IPS DF 4.7 (cell line): ENCODE data around the gene CD2BP2.
"Not testable (repeated sequence)": the region's sequence is repeated elsewhere in the genome, so short reads cannot be mapped to it uniquely, and the experiment has no call there.

ENCODE experiments used
- DNase-seq: peaks from one replicate; pipeline ENCODE4 v3.0.0-alpha.2; 2013; ENCODE audit warnings: low spot score; ENCODE audit errors: extremely low read depth

The CD2BP2 gene

DNA sequence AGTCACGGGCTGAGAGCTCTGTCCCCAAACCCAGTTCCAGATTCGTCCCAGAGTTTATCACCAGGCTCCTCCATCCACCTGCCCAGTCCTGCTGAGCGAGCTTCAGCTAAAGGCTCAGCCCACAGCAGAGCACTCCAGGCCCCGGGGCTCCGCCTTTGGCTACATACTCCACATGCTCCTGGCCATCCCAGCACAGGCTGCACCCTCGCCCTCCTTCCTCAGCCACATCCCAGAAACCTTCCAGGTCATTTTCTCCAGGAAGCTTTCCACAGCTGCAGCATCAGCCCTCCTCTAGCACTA lies 4.7 kb upstream of the CD2BP2 start:
- no peak for DNase-seq

DNA sequence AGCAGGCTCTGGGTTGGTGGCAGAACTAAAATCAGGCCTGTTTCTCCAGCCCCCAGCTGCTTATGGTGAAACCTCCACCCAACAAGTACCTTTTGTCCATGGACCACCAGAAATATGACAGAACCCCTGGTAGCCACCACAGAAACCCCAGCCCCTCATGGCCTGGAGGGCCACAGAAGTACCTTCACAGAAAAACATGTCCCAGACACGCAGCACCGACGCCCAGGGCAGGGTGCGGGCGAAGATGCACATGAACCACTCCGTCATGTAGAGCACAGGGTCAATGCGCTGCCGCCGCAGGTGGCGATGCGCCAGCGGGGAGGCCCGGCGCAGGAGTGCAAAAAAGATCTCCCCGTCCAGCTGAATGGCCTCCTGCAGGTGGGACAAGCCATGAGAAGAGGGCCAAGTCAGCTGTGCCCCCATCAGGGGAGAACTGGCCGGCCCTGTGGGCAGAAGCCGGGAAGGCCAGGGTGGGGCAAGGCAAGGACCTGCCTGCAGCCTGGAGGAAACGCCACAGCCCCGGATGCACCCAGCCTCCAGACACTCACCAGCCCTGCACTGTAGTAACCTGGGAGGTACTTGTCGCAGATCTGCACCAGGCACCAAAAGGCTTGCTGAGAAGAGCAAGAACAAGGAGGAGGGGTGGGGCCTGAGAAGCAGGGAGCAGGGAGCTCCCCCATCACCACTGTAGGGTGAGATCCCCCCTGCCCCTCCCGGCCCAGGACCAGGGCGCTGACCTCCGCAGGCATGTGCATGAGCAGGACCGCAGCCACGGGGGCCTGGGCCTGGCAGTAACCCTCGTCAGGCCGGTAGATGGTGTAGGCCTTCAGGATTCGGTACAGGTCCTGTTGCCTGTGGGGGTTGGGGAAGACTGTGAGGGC lies 4.1 kb upstream of the CD2BP2 start:
- DNase-seq = no peak

DNA sequence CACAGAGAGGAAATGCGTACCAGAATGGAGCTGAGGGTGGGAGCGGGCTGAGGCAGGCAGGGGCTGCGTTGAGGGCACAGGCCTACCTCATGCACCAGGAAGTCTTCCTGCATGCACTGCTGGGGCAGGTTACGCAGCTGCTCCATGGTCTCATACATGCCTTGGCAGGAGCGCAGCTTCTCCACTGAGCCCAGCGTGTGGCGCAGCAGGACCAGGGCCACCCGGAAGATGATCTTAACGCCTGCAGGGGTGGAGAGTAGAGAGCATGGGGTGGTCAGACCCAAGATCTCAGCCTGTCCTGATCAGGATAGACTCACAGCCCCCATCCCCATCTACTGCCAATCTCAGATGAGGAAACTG lies 3.4 kb upstream of the CD2BP2 start:
- DNase-seq = no peak

DNA sequence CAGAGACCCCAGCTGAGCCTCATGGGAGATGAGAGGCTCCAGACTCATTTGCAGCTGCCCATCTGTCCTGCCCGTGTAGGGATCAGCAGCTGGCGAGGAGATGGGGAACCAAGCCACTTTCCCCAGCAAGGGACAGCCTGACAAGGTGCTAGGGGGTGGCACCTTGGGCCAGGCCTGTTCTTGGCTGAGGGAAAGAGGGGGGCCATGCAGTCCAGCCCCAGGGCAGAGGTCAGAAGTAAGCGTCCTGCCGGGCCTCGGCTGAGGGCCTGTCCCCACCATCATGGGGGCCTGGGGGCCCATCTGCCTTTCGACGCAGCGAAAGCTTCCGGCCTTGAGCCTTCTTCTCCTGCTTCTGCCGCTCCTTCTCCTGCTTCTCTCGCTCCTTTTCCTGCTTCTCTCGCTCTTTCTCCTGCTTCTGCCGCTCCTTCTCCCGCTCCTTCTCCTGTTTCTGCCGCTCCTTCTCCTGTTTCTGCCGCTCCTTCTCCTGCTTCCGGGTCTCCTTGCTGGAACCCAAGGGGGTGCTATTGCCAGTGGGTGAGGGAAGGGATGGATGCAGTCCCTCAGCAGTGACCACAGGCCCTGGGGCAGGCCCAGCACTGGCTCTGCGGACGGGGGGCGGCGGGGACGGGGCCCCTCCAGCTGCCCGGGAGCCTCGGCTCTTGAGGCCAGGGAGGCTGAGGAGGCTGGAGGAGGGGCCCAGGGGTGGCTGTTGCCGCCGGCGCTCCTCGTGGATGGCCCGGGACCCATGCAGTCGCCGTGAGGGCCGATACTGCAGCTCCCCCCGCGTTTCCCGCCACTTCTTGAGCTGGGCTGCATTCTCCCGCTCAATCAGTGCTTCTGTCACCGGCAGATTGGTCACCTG lies 2.8 kb upstream of the CD2BP2 start:
- DNase-seq = no peak

DNA sequence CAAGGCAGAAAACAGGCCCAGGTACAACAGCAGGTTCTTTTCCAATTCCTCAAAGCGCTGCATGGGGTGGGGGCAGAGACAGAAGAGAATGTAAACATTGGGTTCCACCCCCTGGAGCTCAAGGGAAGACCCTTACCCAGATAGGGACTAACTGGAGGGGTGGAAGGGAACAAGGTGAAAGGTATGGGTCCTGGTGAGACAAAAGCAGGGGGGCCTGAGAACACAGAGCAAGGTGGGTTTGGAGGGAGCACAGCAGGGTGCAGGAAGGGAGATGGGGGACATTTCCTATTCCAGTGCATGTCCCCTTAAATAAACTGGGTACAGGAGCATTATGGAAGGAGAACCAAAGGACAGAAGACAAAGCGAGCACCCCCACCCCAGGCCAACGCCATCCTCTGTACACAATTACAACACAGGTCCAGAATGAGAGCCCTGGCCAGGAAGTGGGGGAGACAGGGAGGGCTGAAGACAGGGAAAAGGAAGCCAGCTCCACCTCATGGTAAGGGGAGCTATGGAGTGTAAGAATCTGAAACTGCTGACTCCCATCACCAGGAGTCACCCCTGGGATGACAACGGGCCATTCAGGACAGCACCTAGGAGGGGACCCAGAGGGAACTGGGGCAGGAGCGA lies 2.1 kb upstream of the CD2BP2 start:
- no peak for DNase-seq

DNA sequence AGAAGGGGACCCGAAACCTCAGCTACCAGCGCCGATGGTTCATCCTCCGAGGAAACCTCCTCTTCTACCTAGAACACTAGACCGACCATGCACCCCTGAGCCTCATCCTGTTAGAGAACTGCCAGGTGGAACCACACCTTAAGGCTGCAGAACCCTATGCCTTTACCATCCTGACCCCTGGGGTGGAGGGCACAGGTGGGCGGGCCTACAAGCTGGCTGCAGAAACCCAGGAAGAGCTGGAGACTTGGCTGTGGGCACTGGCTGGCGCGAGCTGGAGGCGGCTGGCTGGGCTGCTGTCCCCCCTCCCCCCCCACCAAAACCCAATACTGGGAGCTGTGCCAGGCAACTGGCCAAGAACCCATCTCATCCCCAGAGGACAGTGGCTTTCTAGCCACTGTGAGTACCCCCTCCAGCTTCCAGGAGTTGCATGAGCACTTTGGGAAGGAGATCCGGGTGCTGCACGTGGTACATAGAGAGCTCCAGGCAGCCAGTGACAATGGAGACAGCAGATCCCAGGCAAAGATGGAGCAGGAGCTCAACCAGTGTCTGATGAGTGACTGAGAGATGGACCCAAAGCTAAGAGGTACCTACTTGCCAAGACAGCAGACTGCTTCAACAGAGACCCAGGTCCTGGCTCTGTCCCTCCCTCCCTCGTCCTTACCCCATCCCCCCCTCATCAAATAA lies 1.4 kb upstream of the CD2BP2 start:
- DNase-seq = no peak

DNA sequence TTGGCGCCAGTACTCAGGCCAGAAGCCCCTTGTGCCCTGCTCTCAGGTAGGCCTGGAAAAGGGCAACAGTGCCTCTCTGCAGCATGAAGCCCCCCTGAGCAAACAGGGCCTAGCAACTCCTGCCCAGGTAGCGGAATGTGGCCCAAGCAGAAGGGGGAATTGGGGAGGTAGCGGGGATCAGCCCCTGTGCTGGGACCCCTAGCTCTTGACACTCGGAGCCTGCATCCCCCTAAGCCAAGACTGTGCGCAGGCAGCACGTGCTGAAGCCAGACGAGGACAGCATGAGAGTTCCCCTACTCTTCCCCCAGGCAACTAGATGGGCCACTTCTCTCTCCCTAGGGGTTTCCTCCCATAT lies 823 bp upstream of the CD2BP2 start:
- no peak for DNase-seq

DNA sequence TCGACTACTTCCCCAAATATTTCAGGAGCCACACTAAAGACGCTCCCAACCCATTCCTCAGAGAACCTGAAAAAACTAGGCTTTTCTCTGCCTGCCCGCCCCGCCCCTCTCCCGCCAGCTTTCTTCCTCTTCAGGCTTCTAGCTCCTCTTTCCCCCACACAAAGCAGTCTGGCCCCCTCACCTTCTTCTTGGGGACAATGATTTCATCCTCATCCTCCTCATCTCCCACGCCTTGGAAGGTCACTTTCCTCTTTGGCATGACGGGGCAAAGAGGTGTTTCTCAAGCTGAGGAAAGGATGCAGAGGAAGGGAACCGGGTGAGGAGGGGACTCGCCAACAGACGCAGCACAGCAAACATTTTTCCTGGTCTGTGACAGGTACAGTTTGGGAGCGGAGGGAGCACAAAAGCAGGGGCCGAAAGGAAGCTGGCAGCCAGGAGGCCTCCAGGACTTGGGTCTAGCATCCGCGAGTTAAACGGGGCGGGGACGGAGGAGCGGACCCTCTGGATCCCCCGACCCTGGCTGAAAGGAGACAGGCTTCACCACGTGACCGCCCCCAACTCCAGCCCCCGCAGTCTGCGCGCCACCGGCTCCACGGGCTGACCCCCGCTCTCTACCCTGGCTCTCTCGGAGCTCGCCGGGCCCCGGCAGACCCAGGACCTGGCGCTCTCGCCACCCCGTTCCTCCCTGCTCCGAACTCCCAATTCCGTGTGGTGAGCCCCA lies 525 bp downstream of the CD2BP2 start:
- DNase-seq = no peak

DNA sequence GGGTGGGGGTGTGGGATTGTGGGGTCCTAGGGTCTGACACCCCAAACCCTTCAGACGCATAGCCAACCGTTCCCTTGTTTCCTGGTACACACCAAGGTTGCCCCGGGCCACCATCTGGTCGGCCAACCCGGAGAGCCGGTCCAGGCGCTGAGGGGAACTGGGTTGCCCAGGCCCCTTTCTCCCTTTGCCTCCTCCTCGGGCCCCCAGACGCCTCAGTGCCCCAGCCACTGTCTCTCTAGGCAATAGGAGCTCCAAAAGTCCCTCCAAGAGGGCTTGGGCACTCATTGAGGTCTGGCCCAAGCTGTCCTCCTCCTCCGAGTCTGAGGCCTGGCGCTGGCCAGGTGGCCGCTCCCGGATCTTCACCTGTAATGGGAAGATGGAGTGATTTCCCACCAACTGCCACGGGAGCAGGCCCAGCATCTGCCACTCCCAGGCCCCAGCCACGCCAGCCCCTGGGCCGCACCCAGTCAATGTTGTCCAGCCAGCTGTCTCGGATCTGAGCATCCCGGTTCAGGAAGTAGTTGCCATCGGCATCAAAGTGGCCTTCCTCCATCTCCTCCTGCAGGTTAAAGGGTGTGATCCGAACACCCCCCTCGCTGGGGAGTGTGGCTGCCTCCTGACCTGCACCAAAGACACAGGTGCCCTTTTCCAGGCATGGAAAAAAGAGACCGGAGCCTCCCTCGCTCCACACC lies 1.5 kb downstream of the CD2BP2 start:
- no peak for DNase-seq

DNA sequence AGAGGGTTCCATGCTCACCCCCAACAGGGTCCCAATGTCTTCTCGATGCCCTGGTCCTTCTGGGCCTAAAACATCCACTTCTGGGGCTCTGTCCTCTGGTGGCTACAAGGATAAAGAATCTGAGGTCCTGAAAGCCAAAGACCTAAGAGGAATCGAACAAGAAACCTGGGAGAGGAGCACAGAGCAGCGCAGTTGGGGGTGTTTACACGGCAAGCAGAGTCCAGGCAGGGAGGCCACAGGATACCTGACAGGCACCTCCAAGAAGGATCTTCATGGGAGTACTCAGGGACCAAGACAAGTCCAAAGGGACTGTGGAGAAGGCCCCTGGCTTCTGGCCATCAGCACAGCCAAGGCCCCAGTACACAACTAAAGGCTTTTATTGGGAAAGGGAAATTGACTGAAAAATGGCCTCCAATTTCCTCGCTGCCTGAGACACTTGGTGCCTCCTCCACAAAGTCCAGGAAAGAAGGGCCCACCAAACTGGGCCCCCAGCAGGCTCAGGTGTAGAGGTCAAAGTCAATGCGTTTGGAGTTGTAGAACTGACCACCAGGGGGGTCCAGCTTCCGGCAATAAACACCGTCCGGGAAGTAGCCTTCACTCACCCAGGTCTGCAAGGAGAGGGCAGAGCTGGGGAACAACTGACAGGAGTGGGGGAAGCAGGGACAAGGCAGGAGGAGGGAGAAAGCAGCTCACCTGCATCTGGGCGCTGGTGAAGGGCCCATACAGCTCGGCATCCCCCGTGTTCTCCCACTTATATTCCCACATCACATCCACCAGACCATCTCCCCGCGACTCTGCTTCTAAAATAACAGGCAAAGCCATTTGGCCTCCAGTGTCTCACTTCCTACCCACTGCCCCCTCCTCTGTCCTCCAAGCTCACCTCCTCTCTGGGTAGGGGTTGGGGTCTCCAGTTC lies 2.4 kb downstream of the CD2BP2 start:
- no peak for DNase-seq

DNA sequence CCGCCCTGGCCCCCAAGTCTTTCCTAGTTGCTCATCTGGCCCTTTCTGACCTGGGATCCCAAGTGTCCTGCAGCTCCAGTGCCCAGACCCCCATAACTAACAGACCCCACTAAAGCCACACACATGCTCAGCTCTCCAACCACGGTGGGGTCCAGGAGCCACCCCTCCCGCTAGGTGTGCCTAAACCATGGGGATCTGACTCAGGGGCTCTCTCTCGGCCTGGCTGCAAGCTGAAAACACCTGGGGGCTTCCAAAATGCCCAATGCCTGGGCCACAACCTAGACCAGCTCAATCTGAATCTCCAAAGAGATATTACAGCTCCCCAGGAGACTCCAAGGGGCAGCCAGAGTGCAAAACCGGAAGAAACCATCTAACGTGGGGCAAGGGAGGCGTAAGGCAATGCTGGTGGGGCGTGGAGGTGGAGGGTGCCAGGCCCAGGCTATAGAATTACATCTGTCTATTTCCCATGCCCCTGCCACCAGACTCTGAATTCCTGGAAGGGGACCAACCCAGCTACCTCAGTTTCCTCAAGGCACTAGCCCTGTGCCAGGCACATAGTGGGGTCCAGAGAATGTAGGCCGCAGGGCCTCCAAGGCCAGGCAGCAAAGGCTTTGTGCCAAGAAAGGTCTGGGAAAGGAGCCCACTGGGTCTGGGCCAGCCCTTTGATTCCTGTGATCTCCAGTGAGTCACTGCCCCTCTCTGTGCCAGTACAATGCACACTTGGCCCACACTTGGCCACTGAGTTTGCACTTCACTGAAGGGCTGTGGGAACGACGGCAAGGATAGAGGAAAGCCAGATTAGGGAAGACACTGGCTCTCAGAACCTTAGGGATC lies 3.3 kb downstream of the CD2BP2 start:
- DNase-seq = no peak

DNA sequence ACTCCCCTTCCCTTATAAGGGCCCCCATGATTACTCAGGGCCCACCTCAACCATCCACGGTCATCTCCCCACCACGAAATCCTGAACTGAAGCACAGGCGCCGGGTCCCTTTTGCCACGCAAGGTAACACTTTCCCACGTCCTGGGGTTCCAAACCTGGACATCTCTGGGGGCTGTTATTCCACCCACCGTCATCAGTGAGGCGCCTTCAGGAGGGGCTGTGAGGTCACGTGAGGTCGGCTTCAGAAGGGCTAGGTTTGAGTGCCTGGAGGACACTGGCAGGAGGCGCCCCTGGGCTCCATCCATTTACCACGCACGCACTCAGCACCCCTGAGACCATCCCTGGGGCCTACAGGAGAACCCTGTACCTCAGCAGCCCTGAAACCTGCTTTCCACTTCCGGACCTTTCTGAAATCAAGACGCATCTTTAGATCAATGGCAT lies 4.1 kb downstream of the CD2BP2 start:
- no peak for DNase-seq

DNA sequence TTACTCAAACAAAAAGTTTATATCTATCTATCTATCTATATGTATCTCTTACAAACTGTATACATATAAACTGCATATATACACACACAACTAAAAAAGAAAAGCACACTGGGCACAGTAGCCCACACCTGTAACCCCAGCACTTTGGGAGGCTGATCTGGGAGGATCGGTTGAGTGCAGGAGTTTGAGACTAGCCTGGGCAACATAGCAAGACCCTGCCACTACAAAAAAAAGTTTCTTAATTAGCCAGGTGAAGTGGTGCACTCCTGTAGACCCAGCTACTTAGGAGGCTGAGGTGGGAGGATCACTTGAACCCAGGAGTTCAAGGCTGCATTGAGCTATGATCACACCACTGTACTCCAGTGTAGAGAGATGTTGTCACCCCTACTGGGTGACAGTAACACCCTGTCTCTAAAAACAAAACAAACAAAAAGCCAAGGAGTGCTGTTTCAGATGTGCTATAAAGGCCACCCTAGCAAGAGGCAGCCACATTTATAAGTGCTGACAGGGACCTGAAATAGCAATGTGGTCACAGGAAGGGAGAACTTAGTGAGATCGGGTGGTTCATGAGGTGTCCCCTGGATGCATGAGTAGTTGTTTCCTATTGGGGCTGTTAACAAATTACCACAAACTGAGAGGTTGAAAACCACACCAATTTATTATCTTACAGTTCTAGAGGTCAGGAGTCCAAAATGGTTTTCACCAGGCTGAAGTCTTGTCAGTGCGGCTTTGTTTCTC lies 4.8 kb downstream of the CD2BP2 start:
- DNase-seq = no peak

DNA sequence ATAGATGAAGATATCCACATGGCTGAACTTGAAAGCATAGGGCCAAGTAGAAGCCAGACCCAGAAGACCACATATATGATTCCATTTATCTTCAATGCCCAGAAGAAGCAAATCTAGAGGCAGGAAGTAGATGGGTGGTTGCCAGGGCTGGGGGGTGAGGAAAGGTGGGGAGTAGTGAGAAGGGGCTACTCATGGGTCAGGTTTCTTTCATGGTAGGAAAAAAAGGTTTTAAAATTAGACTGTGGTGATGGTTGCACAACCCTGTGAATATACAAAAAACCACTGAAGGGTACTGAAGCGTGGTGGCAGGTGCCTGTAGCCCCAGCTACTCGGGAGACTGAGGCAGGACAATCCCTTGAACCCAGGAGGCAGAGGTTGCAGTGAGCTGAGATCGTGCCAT lies 5.4 kb downstream of the CD2BP2 start:
- no peak for DNase-seq

DNA sequence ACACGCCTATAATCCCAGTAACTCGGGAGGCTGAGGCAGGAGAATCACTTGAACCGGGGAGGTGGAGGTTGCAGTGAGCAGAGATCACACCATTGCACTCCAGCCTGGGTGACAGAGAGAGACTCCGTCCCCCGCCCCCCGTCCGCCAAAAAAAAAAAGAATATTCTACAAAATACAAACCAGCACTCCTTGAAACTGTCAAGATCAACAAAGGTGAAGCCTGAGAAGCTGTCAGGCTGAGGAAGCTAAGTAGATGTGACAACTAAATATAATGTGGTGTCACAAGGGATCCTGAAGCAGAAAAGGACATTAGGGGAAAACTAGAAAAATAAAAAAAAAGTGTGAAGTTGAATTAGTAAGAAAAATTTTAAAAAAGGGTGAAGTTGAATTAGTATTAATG lies 6.2 kb downstream of the CD2BP2 start:
- DNase-seq = no peak

DNA sequence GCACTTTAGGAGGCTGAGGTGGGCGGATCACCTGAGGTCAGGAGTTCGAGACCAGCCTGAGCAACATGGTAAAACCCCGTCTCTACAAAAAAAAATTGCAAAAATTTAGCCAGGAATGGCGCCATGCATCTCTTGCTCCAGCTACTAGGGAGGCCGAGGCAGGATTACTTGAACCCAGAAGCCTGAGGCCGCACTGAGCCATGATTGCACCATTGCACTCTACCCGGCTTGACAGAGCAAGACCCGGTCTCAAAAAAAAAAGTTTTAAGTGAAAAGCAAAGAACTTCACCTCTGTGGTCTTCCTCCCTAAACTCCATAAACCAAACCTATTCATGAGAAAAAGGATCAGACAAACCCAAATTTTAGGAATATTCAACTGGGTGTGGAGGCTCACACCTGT lies 7.0 kb downstream of the CD2BP2 start:
- DNase-seq = no peak

DNA sequence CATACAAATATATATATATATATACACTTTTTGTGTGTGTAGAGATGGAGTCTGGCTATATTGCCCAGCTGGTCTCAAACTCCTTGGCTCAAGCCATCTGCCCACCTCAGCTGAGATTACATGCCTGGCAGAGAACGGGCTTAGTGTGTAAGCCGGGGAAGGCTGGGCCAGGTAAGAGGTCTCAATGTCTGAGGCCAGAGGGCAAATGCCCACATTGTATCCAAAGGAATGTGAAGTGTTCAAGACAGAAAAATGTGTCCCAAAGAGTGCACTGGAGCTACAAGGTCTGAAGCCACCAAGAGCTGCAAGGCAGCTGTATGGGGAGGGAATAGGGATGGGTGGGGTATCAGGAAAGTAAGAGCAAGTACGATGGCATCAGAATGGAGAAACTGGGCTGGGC lies 8.8 kb downstream of the CD2BP2 start:
- no peak for DNase-seq

DNA sequence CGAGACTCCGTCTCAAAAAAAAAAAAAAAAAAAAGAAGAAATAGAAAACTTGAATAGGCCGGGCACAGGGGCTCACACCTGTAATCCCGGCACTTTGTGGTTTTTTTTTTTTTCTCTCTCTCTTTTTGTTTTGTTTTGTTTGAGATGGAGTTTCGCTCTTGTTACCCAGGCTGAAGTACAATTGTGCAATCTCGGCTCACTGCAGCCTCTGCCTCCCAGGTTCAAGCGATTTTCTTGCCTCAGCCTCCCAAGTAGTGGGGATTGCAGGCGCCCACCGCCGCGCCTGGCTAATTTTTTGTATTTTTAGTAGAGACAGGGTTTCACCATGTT lies 11.7 kb downstream of the CD2BP2 start:
- DNase-seq = not testable (repeated sequence)
